Mammary epithelial cell (primary cell): ENCODE data around the gene ANKDD1A.

Source experiments
- EZH2 ChIP-seq: IDR thresholded peaks from 2 replicates; pipeline ENCODE4 v1.6.1; 2012; ENCODE audit warnings: low read length, inconsistent platforms, borderline replicate concordance
- TF ChIP-seq, protein P1 (sequence below), 2 donors: IDR thresholded peaks in 1 of 2; conservative IDR thresholded peaks in 1 of 2; 2 replicates each; pipeline ENCODE4 v1.5.1; 2011 to 2012; ENCODE audit warnings: inconsistent platforms in 2 of 2, low read length in 2 of 2, mild to moderate bottlenecking in 2 of 2, control low read depth in 1 of 2, low read depth in 1 of 2; ENCODE audit not compliant: insufficient read depth in 1 of 2; ENCODE audit errors: extremely low read depth in 1 of 2

DNA sequence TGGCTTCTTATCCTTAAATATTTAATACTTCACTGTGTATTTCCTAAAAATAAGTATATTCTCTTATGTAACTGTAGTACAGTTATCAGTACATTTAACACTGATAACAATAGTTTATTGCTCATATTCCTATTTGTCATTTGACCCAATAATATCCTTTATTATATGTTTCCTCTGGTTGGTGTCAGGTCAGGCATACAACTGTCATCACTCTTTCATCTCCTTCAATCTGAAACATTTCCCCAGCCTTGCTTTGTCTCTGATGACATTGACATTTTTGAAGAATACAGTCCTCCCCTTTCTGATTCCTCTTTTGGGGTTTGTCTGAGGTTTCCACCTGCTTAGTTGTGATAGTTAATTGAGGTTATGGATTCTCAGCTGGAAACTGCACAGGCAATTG is 42.2 kb upstream of the ANKDD1A start:
- TF ChIP-seq EZH2, result no peak
- TF ChIP-seq, protein P1, sequence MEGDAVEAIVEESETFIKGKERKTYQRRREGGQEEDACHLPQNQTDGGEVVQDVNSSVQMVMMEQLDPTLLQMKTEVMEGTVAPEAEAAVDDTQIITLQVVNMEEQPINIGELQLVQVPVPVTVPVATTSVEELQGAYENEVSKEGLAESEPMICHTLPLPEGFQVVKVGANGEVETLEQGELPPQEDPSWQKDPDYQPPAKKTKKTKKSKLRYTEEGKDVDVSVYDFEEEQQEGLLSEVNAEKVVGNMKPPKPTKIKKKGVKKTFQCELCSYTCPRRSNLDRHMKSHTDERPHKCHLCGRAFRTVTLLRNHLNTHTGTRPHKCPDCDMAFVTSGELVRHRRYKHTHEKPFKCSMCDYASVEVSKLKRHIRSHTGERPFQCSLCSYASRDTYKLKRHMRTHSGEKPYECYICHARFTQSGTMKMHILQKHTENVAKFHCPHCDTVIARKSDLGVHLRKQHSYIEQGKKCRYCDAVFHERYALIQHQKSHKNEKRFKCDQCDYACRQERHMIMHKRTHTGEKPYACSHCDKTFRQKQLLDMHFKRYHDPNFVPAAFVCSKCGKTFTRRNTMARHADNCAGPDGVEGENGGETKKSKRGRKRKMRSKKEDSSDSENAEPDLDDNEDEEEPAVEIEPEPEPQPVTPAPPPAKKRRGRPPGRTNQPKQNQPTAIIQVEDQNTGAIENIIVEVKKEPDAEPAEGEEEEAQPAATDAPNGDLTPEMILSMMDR (conservative IDR thresholded peaks at IDR 0.05 in 1 of 2, IDR thresholded peaks at IDR 0.05 in 1 of 2; ENCODE audit: extremely low read depth in 1 of 2, insufficient read depth in 1 of 2, low read depth in 1 of 2, low read length in 2 of 2), result no peak
